K562 (cell line): Measurements from ENCODE around the gene CCDC92. TPM values are rescaled to one million over a fixed set of nuclear protein-coding genes. Genes with fewer than 3 reads are reported as not detected.

ENCODE experiments used
- BCOR ChIP-seq: fragments of 450-650 bp; IDR thresholded peaks from 2 replicates; pipeline ENCODE4 v1.6.1; 2016
- BDP1 ChIP-seq: IDR thresholded peaks from 3 replicates; pipeline ENCODE4 v1.6.1; 2011; ENCODE audit not compliant: insufficient read length, insufficient read depth
- BRD9 ChIP-seq: fragments of 450-650 bp; IDR thresholded peaks from 2 replicates; pipeline ENCODE4 v1.6.1; 2018; ENCODE audit warnings: low read depth; ENCODE audit not compliant: partially characterized antibody
- CBFA2T3 ChIP-seq: fragments of 450-650 bp; IDR thresholded peaks from 2 replicates; pipeline ENCODE4 v1.6.1; 2017
- CBX3 ChIP-seq, 2 experiments: IDR thresholded peaks; 1 replicate in 1 of 2; 2 replicates in 1 of 2; pipeline ENCODE4 v1.6.1; 2012; ENCODE audit warnings: inconsistent platforms in 2 of 2, low read length in 2 of 2, borderline replicate concordance in 1 of 2, control low read depth in 1 of 2
- KLF16 ChIP-seq: IDR thresholded peaks from 2 replicates; pipeline ENCODE4 v1.6.1; 2016; ENCODE audit warnings: antibody characterized with exemption
- NBN ChIP-seq: fragments of 450-650 bp; IDR thresholded peaks from 2 replicates; pipeline ENCODE4 v1.6.1; 2016; ENCODE audit warnings: low read depth, mild to moderate bottlenecking
- NFIC ChIP-seq: fragments of 450-650 bp; IDR thresholded peaks from 2 replicates; pipeline ENCODE4 v1.6.1; 2017; ENCODE audit warnings: mild to moderate bottlenecking, inconsistent platforms
- NFRKB ChIP-seq: fragments of 450-650 bp; IDR thresholded peaks from 2 replicates; pipeline ENCODE4 v1.6.1; 2016; ENCODE audit warnings: low read depth
- PHTF2 ChIP-seq: fragments of 250-450 bp; sonication (Bioruptor Pico); IDR thresholded peaks from 2 replicates; pipeline ENCODE4 v1.5.0; 2021; ENCODE audit warnings: mild to moderate bottlenecking
- POLR2G ChIP-seq: fragments of 200-400 bp; formaldehyde crosslinking; IDR thresholded peaks from 2 replicates; pipeline ENCODE4 v1.6.1; 2017; ENCODE audit warnings: low read depth, mild to moderate bottlenecking, antibody characterized with exemption, low read length, moderate library complexity
- PTBP1 ChIP-seq: fragments of 200-400 bp; formaldehyde crosslinking; IDR thresholded peaks from 2 replicates; pipeline ENCODE4 v1.6.1; 2017; ENCODE audit warnings: low read depth, low read length
- RB1 ChIP-seq: fragments of 450-650 bp; IDR thresholded peaks from 2 replicates; pipeline ENCODE4 v1.6.1; 2017; ENCODE audit warnings: low read depth, mild to moderate bottlenecking
- RBFOX2 ChIP-seq: fragments of 200-400 bp; formaldehyde crosslinking; IDR thresholded peaks from 2 replicates; pipeline ENCODE4 v1.6.1; 2017; ENCODE audit warnings: low read depth, mild to moderate bottlenecking, low read length, moderate library complexity
- STAT5A ChIP-seq: IDR thresholded peaks from 2 replicates; pipeline ENCODE4 v1.6.1; 2012; ENCODE audit warnings: low read length, inconsistent platforms, borderline replicate concordance
- TGIF2 ChIP-seq: sonication (generic); formaldehyde crosslinking; IDR thresholded peaks from 2 replicates; pipeline ENCODE4 v1.8.1; 2022; ENCODE audit warnings: mild to moderate bottlenecking, missing genetic modification reagents, moderate library complexity
- ZBTB17 ChIP-seq: fragments of 450-650 bp; formaldehyde crosslinking; IDR thresholded peaks from 2 replicates; pipeline ENCODE4 v1.4.0; 2020; ENCODE audit warnings: mild to moderate bottlenecking
- ZNF232 ChIP-seq: sonication (generic); formaldehyde crosslinking; IDR thresholded peaks from 2 replicates; pipeline ENCODE4 v1.8.0; 2022; ENCODE audit warnings: mild to moderate bottlenecking, missing genetic modification reagents
- ZNF239 ChIP-seq: fragments of 250-450 bp; sonication (Bioruptor Pico); IDR thresholded peaks from 2 replicates; pipeline ENCODE4 v1.4.0; 2020; ENCODE audit warnings: mild to moderate bottlenecking
- ZNF76 ChIP-seq: fragments of 250-450 bp; sonication (Bioruptor Pico); IDR thresholded peaks from 2 replicates; pipeline ENCODE4 v1.4.0; 2020; ENCODE audit warnings: mild to moderate bottlenecking, moderate library complexity, borderline replicate concordance
- polyA plus RNA-seq, 8 experiments: library from polyadenylated mRNA; depleted of rRNA in 4 of 8; stranded (reverse) in 5 of 8; unstranded in 3 of 8; fragments of >200 nt; fragmentation: Nextera tagmentation in 2 of 8; fragmentation: Illumina TruSeq in 1 of 8; extraction: Ambion mirVana in 2 of 8; extraction: Trizol in 1 of 8; gene quantifications; 2 replicates each; pipeline versions ENCODE4 v1.2.1 to v1.2.3, GENCODE V29; 2011 to 2014; ENCODE audit warnings: inconsistent platforms in 1 of 8, missing spikeins in 1 of 8
- total RNA-seq, 7 experiments: library from RNA; depleted of rRNA in 6 of 7; stranded (reverse); fragments of >200 nt in 6 of 7; fragmentation: Illumina TruSeq in 2 of 7; extraction: Trizol in 2 of 7; gene quantifications; 2 replicates each; pipeline versions ENCODE4 v1.2.1 to v1.2.3, GENCODE V29; 2011 to 2021; ENCODE audit warnings: low replicate concordance in 1 of 7
- TF ChIP-seq, protein P1 (sequence below): fragments of 250-450 bp; sonication (Bioruptor Pico); IDR thresholded peaks from 2 replicates; pipeline ENCODE4 v1.5.0; 2021
- TF ChIP-seq, protein P2 (sequence below), 2 experiments: fragments of 450-650 bp; IDR thresholded peaks; 2 replicates each; pipeline ENCODE4 v1.6.1; 2018; ENCODE audit warnings: mild to moderate bottlenecking in 2 of 2, low read depth in 1 of 2; ENCODE audit not compliant: partially characterized antibody in 2 of 2
- TF ChIP-seq, protein P3 (sequence below): fragments of 250-450 bp; sonication (Bioruptor Pico); IDR thresholded peaks from 2 replicates; pipeline ENCODE4 v1.8.0; 2022; ENCODE audit warnings: inconsistent platforms, mild to moderate bottlenecking, moderate library complexity, borderline replicate concordance
- TF ChIP-seq, protein P4 (sequence below): fragments of 250-450 bp; sonication (Bioruptor Pico); IDR thresholded peaks from 2 replicates; pipeline ENCODE4 v1.8.0; 2021; ENCODE audit warnings: borderline replicate concordance, mild to moderate bottlenecking, moderate library complexity; ENCODE audit not compliant: poor library complexity, severe bottlenecking

Gene CCDC92
- total and polyA plus RNA-seq, 9 of the 15 experiments (the other 6 are each of a cell fraction or from before 2014, with no cell fraction given): 0.27 to 5.9 (median 2.1) TPM

DNA sequence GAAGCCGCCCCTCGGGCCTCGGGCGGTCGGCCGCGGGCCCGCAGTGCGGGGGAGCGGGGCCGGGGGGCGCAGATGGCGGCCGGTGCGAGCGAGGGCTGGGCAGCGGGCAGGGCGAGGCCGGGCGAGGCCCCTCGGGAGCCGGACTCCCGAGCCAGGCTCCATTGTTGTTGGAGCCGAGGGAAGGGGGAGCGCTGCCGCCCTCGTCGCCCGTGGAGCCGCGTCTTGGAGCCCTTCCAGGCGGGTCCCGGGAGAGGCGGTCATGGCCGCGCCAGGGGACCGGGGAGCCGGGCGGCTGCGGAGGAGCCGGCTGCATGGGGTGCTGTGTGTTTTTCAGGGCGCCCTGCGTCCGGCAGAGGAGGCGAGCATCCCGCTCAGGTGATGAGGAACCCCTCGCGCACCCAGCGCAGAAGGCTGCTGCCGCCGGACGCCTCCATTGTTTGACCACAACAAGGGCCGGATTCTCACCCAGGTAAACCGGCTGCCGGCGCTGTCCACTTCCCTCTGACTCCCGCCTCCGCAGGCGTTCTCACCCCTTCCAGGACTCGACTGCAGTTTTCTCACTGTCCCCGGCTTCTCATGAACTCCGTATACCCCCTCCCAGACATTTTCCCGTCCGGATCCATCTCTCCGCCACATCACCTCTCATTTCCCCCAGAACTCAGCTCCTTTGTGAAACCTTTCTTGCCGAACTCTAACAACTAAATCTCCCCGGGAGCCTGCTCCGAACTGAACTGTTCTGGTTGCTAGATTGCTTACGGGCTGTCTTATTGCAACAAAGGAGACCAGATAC, 1.1 kb upstream of the CCDC92 start (continued):
- TF ChIP-seq POLR2G (peak; percentile 48; the same call in 1 of the 2 replicates), ZNF232 (CRISPR knock-in tag) (no peak), NBN (no peak), BRD9 (no peak), BDP1 (no peak), ZNF239 (CRISPR knock-in tag) (no peak), ZNF76 (CRISPR knock-in tag) (no peak), NFIC (peak; percentile 54), STAT5A (no peak), PTBP1 (no peak), TGIF2 (CRISPR knock-in tag) (0 out of 2 replicates have a peak, but pooled peaks have one; percentile 19), NFRKB (no peak), CBX3 (IDR thresholded peaks at IDR 0.05; ENCODE audit: borderline replicate concordance in 1 of 2, low read length in 2 of 2) (no peak), ZBTB17 (CRISPR knock-in tag) (no peak), CBFA2T3 (no peak), RBFOX2 (peak; percentile 63), KLF16 (no peak), RB1 (0 out of 2 replicates have a peak, but pooled peaks have one; percentile 51), BCOR (peak; percentile 45; the same call in 1 of the 2 replicates), PHTF2 (no peak)
- TF ChIP-seq, protein P1, sequence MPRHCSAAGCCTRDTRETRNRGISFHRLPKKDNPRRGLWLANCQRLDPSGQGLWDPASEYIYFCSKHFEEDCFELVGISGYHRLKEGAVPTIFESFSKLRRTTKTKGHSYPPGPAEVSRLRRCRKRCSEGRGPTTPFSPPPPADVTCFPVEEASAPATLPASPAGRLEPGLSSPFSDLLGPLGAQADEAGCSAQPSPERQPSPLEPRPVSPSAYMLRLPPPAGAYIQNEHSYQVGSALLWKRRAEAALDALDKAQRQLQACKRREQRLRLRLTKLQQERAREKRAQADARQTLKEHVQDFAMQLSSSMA (CRISPR knock-in tag): no peak
- TF ChIP-seq, protein P2, sequence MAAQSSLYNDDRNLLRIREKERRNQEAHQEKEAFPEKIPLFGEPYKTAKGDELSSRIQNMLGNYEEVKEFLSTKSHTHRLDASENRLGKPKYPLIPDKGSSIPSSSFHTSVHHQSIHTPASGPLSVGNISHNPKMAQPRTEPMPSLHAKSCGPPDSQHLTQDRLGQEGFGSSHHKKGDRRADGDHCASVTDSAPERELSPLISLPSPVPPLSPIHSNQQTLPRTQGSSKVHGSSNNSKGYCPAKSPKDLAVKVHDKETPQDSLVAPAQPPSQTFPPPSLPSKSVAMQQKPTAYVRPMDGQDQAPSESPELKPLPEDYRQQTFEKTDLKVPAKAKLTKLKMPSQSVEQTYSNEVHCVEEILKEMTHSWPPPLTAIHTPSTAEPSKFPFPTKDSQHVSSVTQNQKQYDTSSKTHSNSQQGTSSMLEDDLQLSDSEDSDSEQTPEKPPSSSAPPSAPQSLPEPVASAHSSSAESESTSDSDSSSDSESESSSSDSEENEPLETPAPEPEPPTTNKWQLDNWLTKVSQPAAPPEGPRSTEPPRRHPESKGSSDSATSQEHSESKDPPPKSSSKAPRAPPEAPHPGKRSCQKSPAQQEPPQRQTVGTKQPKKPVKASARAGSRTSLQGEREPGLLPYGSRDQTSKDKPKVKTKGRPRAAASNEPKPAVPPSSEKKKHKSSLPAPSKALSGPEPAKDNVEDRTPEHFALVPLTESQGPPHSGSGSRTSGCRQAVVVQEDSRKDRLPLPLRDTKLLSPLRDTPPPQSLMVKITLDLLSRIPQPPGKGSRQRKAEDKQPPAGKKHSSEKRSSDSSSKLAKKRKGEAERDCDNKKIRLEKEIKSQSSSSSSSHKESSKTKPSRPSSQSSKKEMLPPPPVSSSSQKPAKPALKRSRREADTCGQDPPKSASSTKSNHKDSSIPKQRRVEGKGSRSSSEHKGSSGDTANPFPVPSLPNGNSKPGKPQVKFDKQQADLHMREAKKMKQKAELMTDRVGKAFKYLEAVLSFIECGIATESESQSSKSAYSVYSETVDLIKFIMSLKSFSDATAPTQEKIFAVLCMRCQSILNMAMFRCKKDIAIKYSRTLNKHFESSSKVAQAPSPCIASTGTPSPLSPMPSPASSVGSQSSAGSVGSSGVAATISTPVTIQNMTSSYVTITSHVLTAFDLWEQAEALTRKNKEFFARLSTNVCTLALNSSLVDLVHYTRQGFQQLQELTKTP (IDR thresholded peaks at IDR 0.05; ENCODE audit: low read depth in 1 of 2, partially characterized antibody in 2 of 2): peak in 1 of 2 experiments; percentile 70
- TF ChIP-seq, protein P3, sequence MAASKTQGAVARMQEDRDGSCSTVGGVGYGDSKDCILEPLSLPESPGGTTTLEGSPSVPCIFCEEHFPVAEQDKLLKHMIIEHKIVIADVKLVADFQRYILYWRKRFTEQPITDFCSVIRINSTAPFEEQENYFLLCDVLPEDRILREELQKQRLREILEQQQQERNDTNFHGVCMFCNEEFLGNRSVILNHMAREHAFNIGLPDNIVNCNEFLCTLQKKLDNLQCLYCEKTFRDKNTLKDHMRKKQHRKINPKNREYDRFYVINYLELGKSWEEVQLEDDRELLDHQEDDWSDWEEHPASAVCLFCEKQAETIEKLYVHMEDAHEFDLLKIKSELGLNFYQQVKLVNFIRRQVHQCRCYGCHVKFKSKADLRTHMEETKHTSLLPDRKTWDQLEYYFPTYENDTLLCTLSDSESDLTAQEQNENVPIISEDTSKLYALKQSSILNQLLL (CRISPR knock-in tag): no peak
- TF ChIP-seq, protein P4, sequence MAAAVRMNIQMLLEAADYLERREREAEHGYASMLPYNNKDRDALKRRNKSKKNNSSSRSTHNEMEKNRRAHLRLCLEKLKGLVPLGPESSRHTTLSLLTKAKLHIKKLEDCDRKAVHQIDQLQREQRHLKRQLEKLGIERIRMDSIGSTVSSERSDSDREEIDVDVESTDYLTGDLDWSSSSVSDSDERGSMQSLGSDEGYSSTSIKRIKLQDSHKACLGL (CRISPR knock-in tag): no peak
